GM19238 (cell line): ENCODE data around the gene WNT11.

Experiments
- DNase-seq: peaks from one replicate; pipeline ENCODE4 v3.0.0; 2011; ENCODE audit warnings: low spot score; ENCODE audit not compliant: insufficient read length

Gene WNT11

DNA sequence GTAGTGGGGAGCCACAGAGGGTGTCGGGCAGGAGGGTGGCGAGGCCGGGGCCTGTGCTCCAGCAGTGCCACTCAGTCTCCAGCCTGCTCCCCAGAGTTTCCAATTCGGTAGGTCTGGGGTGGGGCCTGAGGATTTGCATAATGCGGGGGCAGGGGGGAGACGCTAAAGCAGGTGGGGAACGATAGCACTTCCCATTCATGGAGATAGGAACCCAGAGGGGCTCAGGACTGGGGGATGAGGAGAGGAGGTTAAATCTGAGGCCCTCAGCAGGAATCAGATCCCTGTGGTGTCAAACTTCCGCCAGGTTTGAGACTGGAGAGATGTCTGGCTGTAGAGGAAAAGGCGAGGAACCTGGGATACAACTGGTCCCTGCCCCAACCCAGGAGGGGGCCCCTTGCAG is 29.8 kb downstream of the WNT11 start:
- no peak for DNase-seq

DNA sequence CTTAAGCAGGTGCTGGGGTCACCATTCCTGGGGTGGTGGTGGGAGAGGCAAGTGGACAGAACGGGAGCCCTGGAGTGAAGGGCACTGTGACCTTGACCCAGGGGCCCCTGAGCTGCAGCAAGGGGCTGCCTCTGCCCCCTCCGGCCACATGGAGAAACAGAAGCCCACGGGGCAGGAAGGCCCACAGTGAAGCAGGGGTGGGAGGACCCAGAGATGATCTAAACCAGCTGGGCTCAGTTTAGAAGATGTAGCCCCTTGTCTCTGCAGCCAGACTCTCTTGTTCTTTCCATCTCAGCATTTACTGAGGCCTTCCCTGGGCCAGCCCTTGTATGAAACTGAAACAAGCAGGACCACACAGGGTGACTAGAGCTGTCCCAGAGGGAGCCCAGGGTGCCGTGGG is 30.5 kb downstream of the WNT11 start:
- no peak for DNase-seq

DNA sequence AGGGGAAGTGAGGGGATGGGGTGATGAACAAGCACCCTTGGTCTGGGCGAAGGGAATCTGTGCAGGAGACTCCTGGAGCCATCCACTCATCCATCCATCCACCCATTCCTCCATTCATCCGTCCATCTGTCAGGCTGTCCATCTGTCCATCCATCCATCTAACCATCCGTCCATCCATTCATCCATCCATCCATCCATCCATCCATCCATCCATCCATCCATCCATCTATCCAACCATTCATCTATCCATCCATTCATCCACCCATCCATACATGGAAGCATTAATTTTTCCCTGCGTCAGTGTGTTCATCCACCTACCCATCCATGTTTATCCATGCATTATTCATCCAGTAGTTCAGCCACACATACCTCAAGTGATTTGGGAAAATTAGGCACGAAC is 32.0 kb downstream of the WNT11 start:
- DNase-seq, result no peak

DNA sequence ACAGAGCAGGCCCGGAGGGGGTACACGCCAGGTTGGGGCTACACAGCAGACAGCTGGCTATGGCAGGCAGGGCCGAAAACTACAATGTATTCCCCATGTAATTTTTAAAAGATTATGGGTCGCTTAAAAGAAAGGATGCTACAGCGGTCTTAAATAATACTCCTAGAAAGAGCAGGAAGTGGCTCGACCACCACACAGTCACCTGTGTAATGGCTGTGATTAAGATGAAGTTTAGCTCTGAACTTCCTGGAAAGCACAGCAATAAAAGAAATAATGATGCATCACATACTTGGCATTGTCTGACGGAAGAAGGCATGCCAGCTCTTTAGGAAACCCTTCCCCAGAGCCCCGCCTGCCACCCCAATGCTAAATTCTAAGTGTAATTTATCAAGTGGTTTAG is 32.6 kb downstream of the WNT11 start:
- DNase-seq, result no peak

DNA sequence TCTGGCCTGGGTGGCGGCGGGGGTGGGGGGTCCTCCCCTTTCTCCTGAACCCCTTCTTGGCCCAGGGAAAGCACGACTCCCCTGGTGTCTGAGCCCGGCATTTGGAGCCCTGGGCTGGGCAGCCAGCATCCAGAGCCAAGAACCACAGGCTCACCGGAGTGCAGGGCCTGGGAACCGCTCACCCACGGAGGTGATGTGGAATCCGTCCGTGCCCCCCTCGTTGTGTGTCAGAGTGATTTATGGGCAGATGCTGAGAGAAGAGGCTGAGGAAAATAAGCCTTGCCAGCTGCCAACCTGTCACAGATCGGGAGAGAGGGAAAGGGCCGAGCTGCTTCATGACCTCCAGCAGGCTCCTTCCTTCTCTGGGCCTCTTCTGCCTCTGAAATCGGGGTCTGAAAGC is 33.7 kb downstream of the WNT11 start:
- no peak for DNase-seq

DNA sequence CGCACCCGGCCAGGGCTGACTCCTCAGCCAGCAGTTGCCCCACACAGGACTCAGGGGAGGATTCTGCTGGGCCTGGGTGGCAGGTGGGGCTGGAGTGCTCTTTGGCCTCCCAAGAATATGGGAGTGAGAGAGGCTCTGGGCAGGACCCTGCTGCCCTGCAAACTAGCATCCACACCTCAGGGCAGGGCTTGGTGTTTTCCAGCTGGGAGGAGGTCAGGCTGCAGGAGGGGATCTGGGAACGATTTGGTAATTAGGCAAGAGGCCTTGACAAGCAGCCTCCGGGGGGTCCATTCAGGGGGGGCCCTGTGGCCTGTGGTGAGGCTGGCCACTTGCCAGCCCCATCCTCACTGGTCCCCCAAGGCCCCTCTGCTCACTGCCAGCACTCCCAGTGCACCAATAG is 35.8 kb downstream of the WNT11 start:
- DNase-seq, result no peak

DNA sequence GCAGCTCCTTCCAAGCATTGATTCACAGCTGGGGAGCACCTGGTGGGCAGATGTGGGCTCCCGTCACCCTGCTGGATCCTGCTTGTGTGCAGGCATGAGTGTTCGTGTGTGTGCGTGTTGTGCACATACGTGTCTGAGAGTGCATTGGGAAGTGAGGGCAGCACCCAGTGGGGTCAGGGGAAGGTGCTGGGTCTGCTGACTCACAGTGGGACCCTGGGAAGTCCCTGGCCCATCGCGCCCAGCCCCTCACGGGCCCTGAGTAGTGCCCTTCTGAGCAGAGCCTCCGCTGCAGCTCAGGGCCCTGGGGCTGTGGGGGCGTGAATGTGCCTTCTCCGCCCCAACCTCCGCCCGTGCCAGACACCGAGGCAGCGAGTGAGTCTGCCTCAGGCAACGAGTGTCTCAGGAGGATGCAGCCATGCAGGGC is 36.8 kb downstream of the WNT11 start:
- no peak for DNase-seq

DNA sequence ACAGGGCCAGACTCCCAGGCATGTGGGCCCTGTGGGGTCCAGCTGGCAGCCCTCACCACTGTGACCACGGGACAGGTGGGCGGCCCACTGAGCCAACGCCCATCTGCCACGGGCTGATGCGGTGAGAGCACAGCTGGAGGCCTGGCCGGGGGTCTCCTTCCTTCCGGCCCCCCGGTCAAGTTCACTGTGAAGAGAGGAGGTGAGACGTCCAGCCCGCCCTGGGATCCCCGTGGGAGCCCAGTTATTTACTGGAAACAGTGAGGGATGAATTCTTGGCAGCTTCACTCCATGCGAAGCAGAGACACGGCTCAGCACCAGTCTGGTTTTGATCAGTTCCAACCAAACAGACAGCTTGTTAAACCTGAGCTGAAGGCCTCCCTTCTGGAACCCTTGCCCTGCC is 38.7 kb downstream of the WNT11 start:
- DNase-seq, result no peak

DNA sequence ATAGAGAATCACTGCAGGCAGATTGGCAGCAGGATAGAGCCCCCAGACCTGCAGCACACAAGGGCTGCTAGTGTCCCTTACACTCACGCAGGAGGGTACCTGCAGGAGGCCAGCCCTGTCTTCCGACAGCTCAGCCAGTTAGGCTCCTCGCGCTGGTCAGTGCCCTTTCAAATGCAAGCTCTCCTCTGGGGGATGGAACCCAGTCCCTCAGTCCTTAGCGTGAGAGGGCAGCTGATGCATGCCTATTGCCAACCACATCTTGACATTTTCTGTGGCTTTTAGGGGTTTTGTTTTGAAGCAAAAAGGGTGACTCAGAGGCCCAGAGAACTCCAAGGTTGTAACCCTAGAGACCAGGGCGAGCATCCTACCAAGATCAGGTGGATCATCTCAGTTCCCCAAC is 40.0 kb downstream of the WNT11 start:
- DNase-seq, result no peak

DNA sequence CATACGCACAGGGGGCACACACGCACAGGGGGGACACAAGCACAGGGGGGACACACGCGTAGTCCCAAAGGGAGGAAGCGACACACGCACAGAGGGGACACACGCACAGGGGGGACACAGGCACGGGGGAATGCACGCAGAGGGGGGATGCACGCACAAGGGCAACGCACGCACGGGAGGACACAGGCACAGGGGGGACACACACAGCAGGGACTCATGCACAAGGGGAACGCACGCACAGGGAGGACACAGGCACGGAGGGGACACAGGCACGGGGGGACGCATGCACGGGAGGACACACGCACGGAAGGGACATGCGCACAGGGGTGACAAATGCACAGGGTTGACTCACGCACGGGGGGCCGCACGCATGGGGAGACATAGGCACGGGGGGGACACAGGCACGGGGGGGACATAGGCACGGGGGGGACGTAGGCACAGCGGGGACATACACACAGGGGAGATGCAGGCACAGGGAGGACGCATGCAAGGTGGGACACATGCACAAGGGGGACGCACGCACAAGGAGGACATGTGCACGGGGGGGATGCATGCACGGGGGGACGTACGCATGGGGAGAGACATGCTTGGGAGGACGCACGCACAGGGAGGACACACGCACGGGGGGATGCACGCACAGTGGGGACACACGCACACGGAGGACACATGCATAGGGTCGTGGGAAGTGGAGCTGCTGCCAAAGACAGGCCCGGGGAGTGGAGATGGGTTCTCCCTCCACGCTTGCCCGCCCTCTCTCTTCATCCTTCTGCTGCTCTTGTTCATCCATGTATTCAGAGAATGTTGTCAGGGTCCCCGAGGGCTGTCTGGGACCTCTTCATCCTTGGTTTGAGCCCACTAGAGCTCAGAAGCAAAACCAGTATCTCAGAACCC is 41.2 kb downstream of the WNT11 start:
- no peak for DNase-seq

DNA sequence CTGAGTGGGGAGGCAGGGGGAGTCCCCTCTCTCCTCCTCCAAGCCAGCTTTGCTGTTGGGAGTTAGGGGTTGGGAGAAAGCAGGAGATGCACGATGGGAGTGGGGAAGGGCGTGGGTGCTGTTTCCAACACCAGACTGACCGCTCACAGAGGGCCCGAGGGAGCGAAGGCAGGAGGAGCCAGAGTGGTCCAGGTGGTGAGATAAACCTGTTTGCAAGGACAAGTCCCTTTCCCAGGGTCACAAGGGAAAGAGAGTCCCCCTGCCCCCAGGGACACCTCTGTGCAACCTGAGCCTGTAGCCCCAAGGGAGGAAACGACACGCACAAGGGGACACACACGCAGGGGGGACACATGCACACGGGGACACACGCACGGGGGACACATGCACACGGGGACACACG is 42.2 kb downstream of the WNT11 start:
- no peak for DNase-seq

DNA sequence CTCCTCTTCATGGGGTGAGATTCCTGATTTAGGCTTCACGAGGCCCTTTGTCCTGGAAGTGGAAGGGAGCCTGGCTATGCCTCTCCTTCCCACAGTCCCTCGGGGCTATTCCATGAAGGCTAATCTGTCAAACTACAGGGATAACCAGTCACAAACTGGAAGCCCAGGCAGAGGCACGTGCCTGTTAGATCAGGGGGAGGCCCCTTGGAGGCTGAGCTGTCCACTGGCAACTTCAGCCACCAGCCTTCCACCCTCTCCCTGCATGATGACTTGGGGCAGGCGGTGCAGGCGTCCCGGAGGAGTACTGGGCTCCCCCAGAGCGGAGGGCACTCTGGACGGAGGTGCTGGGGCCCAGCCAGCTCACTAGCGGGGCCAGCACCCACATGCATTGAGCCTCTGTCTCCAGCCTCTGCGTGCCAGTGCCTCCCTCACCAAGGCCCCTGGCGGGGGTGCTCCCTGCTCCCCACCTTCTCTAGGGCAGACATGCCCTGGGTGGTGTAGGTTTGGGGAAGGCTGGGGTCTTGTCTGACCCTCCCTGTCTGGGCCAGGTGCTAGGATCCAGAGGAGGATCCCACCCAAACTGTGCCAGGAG is 42.9 kb downstream of the WNT11 start:
- DNase-seq, result no peak

DNA sequence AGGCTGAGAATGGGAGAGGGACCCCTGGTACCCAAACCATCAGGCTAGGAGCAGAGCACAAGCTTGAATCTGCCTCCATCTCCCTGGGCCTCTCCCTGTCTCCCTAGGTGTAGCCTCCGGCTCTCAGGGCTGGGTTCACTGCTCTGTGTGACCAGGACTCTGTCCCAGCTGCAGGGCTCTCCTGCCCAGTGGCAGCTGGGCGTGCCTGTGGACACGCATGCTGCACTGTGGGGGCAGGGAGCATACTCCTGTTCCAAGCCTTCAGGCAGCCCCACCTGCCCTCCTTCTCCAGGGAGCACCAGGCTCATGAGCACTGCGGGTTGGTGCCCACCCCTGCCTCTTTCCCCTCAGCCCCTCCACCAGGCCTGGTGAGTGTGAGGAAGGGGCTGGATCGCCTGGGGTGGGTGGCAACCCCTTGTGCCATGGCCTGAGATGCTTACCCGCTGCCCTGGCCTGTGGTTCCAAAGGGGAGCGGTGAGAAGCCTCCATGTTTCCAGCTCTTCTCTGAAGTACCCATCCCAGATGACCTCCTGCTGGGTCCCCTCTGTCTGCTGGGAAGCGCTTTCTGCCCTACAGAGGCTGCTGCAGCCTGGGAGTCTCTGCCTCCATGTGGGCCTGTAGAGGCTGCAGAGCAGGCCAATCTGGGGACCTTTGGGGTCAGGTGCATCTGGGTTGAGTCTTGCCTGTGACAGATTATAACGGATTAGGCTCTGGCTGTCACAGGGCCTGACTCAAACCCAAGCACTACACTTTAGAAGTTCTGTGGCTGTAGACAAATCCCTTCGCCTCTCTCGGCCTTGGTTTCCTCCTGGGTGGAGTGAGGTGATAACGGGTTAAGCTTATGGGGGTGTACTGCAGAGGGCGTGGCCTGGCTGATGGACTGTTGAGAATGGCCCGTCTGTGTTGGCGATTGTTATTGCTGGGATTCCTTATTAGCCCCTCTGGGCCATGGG is 43.7 kb downstream of the WNT11 start:
- no peak for DNase-seq

DNA sequence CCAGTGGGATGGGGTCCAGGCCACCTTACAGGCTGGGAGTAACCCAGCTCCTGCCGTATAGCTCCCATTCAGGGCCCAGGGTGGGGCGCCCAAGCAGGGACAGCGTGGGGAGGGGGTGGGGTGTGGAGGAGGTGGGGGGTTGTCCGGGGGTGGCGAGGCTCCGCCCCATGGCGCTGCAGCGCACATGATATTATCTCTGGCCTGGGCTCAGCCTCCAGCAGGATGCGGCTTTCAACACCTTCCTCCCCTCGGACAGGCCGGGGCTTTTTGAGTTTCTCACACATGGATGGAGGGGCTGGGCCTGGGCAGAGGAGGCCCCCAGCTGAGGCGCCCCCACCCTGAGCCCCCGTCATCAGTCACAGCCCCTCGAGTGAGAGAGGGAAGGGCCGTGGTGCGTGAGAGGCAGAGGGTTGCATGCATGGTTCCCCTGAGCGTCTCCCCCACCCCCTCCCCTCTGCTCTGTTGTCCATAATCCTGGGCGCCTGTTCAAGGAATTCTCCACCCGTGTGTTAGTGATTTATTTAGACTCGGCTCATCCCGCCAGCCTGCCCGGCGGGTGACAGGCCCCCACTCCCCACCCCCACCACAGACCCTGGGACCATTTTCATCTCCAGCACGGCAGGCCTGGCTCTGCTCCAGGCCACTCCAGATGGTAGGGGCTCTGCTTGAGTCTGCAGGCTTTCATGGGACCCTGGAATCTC is 44.9 kb downstream of the WNT11 start:
- DNase-seq, result no peak

DNA sequence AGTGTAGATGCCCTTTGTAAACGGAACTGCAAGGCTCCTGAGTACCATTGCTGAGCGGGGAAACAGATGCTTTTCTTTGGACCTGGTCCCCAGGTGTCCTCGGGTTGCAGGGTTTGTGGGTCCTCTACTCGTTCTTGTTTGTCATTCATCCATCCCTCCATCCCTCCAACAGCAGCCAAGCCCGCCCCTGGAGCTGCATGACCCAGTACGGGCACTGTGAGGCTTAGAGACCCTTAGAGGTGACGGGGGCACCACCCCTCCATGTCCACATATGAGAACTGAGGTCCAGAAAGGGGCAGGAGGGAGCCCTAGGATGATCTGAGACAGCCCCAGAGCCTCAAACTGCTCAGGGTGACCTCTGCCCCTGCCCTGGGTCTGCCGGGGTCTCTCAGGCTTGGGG is 45.4 kb downstream of the WNT11 start:
- DNase-seq, result no peak

DNA sequence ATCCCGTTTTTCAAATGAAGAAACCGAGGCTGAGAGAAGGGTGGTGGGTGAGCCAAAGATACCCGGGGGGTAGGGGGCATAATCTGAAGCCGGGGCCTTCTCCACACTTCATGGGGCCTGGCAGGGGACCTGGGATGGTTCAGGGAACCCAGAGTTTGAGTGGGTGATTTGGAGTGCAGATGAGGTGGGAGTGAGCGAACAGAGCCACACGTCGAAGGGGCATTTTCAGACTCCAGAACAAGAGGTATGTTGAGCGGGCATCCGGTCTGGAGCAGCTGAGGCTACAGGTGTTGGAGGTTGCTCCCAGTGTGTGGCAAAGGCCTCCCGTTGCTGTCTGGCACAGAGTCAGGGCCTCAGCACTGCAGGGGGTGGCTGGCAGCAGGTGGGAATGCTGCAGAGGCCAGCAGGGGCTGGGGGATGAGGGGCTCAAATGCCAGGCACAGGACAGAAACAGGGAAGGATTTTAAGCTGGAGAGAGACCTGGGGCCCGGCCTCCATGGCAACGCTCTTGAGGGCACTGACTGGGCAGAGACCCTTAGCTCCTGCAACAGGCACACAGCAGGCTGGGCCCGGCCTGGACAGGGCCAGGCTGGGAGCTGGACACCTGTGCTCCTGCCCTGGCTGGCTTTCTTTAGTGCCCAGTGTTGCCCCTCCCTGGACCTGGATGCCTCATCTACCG is 46.2 kb downstream of the WNT11 start:
- DNase-seq, result no peak

DNA sequence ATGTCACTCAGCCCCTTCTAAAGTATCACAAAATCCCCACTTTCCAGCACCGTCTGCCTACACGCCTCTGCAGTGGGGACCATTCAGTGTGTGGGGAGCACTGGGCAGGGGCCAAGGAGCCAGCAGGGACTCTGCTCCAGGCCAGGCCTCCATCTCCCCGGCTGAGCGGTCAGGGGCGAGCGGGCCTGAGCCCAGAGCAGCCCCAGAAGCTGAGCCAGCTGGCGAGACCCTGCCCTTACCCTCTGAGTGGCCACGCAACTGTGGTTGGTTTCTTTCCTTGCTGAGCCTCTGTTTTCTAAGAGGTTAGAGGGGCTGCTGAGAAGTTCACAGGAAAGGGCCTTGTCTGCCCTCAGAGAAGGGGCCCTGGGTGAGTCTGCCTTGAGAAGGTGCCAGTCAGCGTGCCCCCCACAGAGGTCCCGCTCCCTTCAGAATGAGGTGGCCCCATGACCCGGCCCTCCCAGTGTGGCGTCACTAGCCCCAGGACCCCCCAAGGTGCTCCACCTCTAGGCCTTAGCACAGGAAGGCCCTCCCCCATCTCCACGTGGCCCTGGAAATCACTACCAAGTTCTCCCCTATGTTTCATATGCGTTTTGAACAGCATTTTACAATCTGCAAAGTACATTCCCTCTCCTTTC is 46.9 kb downstream of the WNT11 start:
- no peak for DNase-seq

DNA sequence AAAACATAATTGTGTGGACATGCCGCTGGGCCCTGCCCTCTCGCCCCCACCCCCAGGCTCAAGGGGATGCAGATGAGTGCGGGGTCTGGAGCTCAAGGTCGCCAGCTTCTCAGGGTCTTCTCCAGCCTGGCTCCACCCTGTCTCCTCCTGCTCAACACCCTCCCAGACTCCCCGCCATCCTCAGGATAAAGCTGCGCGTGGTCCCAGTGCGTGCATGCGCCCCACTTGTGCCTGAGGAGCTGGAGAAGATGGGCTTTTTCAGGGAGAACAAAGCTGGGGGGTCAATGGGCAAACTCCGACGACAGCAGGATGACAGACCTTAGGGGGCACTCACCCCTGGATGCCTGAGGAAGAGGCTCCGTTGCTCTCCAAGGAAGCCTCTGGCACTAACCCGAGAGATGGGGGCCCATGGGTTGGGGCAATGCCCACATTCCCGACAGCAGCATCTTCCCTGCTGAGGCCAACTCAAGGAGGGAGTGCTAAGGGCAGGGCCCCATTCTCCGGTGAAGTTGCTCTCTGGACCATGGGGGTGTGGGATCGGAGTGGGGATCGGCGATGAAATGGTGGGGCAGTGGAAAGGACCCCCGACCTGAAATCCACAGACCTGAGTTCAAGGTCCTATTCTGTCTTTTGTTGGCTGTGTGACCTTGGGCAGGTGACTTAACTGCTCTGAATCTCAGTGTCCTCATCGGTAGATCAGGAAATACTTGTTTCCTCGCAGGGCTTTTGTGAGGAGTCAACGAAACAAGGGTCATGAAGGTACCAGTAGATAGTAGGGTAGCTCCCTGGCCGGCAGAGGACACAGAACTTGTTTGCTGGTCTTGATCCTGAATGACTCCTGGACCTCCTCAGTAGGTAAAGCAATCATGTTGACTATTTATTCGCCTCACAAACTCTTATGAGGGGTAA is 47.7 kb downstream of the WNT11 start:
- DNase-seq, result no peak

DNA sequence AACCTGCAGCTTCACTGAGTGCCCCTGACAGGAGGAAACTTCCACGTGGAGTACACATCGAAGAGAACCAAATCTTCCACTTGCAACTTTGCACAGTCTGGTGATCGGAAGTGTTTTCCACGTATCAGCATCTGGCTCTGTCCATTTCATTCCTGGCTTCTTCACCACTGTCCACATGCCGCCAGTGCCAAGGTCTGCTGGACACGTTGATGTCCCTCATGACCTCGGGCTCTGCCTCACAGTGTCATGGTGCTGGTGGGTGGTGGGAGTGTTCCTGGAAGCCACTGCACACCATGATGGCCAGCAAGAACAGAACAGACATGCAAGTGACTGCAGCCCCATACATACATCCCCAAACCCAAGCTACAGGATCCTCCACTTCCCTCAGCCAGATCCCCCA is 48.4 kb downstream of the WNT11 start:
- DNase-seq, result no peak
